DMS 273 (cell line): ENCODE data around the gene MGST2.
"Not testable (repeated sequence)": the region's sequence is repeated elsewhere in the genome, so short reads cannot be mapped to it uniquely, and the experiment has no call there.

ENCODE experiments used
- DNase-seq: peaks from one replicate; lab custom pipeline; 2025; ENCODE audit not compliant: unreplicated experiment; lab: John Stamatoyannopoulos, UW

Gene MGST2

DNA sequence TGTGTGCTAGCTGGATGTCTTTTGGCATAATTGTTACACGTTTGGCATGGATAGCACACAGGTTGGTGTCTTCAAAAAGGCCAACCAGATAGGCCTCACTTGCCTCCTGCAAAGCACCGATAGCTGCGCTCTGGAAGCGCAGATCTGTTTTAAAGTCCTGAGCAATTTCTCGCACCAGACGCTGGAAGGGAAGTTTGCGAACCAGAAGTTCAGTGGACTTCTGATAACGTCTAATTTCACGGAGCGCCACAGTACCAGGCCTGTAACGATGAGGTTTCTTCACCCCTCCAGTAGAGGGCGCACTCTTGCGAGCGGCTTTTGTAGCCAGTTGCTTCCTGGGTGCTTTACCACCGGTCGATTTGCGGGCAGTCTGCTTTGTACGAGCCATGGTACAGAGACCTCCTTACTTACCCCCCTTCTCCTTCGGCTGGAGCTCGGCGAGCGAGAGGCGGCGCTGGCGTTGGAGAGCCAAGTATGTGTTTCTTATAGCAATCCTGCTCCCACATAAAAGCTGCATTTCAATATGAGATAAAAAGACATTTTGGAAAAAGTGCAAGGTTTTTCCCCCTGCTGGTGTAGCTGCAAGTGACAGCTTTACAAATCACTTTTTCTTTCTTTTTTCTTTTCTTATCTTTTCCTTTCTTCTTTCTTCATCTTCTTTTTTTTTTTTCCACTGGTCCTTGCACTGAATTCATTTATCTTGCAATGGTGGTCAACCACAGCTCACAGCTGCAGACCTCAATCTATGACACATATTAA is 32.7 kb downstream of the MGST2 start:
- DNase-seq, result not testable (repeated sequence)

DNA sequence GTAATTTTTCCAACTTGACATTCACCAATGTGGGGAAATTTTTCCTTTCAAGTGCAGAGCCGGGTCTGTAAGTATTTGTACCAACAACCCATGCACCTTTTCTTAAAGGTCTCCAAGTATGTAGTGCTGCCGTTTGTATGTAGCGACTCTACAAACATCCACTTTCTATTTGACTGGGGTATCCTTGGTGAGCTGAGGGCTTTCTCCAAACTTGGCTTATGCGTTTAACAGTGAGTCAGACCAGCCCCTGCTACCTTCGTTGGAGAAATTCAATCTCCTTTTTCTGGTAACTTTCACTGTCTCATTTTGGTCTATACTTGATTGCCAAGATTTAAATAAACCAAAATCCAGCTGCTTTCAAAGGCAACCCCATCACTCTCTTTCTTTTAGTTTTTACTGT is 34.9 kb downstream of the MGST2 start:
- DNase-seq, result no peak

DNA sequence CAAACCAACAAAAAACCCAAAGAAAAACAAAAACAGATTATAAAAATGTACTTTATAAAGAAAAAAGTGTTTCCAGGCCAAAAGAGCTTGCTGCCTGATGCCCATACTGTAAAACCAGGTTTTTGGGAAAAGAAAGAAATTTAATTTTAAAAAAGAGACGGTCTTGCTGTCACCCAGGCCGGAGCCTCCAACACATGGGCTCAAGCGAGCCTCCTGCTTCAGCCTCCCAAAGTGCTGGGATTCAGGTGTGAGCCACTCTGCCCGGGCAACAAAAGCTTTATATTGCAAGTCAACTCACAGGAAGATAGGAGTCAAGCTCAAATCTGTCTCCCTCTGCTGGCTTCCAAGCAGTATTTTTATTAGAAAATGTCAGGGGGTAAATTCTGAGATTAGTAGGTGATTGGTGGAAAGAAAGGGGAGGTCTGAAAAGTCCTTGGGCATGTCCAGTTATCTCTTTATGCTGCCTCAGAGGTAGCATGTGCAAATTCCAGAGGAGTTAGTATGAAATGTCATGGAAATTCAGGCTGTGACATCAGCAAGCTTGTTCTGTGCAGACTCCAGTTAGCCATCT is 39.4 kb downstream of the MGST2 start:
- peak; percentile 21 for DNase-seq

DNA sequence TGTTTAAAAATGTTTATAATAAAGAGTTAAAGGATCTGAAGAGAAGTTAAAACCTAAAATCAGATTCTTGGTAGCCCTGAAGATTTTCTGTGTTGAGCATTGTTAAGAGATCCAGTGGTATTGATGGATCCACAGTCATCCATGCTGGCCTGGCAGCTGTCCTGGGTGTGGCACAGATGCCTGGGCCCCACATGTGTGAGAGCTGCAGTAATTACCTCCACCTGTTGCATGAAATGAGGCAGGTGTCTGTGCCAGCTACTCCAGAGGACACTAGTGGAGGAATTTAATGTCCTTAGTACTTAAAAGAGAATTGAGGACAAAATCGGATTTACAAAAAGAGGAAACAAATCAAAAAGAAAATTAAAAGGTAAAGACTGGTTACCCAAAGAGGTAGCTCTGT is 44.0 kb downstream of the MGST2 start:
- peak; percentile 20 for DNase-seq

DNA sequence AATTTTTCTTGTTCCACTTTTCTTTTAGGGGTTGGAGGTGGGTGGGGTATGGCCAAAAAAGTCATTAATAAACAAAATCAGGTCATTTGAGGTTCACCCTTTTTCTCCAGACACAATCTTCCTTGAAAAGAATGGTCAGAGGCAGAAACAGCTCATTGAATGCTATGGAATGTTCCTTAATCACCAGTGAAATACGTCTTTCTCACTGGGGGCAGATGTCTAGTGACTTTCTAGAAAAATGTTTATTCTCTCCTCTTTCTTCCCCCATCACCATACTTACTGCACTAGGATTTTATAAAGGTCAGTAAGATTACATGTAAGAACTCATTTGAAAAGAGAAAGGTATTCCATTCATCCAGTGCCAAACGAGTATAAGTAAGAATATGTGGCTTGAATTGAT is 44.5 kb downstream of the MGST2 start:
- no peak for DNase-seq

DNA sequence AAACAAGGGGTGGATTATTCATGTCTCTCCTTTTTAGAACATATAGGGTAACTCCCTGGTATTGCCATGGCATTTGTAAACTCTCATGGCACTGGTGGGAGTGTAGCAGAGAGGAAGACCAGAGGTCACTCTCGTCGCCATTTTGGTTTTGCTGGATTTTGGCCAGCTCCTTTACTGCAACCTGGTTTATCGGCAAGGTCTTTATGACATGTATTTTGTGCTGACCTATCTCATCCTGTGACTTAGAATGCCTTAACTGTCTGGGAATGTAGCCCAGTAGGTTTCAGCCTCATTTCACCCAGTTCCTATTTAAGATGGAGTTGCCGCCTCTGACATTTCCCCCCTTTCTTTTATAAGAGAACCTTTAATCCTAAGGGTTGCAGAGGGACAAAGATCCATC is 45.8 kb downstream of the MGST2 start:
- DNase-seq, result no peak

DNA sequence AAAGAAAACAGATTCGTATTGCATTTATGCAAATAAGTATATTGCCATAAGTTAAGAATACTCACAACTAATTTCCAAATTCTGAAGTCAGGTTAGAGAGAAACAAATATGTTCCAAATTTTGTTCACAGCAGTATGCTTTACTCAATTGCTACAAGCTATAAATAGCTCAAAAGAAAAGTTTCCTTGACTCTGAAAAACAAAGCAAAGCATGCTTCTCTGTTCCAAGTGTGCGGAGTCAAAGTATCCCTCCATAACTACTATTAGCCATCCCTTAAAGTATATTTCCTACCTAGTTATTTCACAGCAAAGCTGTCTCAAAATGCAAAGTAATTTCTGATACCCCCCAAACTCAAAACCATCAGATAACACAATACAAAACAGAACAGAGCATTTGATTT is 47.3 kb downstream of the MGST2 start:
- no peak for DNase-seq

DNA sequence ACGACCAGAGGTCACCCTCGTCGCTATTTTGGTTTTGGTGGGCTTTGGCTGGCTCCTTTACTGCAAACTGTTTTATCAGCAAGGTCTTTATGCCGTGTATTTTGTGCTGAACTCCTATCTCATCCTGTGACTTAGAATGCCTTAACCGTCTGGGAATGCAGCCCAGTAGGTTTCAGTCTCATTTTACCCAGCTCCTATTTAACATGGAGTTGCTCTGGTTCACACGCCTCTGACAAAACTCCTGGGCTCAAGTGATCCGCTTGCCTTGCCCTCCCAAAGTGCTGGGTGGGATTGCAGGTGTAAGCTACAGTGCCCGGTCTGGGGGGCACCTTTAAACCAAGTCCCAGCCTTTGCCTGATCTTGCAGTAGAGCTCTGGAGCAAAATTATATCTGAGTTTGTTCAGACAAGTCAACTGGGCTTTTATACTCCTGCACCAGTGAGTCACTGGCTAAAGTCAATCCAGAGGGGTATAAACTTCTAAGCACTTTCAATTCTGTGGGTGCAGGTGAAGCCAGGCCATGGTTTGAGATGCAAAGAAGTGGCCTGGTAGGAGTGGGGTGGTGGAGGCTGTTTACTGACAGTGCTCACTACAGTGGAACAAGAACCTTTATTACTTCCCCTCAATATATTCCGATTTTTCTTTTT is 50.2 kb downstream of the MGST2 start:
- DNase-seq, result no peak

DNA sequence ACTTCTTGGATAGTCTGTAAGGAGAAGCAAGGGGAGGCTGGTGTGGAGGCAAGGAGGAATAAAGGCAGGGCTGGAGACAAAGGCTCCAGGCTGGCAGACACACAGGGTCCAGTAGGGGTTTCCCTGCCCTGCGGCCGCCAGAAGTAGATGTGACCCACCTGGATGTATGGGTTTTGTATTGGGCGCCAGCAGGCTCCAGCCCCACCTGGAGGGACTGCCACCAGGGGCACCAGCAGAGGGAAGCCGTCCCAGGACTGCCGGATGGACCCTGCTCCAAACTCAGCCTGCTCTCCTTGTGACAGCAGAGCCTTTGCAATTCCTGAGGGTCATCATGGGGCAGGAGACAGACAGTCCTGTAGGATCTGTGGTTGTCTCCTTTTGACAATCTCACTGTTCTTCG is 52.7 kb downstream of the MGST2 start:
- DNase-seq, result no peak

DNA sequence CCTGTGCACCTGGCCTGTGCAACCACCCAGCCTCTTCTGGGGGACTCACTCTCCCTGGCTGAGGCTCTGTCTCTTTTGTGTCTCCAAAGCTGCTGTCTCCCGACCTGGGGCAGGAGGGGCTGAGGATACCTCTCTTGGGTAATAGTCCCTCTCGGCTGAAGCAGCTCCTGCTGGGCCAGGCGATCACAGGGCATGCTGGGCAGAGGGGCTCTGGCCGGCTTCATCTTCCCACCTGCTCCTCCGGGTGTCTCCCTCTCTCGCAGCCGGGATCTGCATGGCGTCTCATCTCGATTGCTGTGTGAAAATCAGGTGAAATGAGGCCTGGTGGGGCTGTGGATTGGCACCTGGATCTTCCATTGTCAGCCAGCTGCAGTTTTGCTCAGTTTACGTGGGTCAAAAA is 53.2 kb downstream of the MGST2 start:
- no peak for DNase-seq

DNA sequence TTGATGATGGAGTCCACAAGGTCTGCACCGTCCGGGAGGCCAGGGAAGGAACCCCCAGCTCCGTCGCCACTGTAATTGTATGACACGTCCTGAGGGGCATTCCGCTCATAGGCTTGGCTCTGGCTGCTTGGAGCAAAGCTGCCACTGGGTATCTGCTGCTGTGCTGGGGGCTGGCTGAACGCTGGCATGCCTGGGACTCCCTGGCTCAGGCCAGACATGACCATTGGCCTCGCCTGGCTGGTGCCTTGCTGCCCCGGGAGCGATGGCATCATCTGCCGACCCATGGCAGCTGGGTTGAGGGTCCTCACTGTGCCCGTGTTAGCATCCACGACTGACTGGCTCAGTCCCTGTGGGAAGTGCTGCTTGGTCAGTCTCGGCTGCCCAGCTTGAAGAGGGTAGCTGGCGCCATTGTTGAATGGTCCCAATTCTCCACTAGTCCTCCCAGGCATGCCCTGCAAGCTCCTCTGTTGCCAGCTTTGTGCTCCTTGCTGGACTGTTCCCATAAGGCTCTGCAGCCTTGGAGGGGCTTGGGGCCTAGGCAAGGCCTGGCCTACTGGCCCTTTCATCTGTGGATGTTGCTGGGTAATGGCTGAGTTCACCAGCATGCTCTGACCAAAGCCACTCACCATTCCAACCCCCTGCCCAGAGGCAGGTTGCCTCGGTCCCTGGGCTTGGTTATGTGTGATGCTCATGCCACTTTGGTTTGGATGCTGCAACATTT is 53.9 kb downstream of the MGST2 start:
- no peak for DNase-seq

DNA sequence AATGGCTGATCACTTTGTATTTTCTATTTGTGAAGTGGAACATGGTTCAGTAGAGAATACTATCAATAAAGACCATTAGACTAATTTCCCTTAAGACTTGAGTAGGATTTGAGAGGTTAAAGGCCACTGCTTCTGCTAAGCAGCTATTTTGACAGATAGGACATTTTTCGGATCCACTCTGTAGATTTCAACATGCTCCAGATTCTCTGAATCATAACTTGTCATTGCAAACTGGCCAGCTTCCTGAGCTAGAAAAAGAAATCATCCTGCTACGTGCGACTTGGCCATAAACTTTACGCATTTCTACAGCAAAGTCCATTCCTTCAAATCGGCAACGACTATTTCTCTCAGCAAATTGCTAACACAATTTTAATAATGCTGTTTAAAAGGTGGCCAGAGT is 55.2 kb downstream of the MGST2 start:
- DNase-seq, result no peak

DNA sequence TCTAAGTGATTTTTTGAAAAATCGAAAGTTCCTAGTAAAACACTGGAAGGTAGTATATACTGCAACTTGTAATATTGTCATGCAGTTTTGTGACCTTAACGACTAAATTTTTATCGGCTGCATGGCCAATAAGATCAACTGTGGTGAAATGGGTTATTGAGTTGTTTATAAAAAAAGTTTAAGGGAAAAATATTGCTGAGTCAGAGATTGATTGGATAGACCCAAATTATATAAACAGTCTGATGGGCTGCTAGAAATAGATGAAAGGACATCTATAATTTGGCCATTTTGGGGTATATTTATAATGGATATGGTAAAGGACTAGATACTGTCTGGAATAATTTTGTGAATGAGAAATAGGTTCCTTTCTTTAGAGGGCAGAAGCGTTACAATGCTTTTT is 56.2 kb downstream of the MGST2 start:
- DNase-seq, result no peak

DNA sequence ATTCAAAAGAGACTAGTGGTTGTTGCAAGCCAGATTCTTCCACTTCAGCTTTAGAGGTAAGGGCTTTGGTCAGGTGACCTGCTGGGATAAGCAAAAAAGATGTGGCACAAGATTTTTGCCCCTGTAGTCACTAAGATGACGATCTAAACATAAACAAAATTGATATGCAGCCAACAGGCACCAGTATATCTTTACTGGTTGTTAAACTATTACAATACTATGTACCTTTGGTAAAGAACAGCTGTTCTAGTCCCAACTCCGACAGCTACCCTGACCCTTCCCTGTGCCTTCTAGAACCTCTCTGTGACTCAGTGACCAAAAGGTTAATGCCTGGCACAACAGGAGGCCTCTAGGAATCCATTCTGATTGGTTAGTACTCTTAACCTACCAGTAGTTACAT is 59.6 kb downstream of the MGST2 start:
- no peak for DNase-seq

DNA sequence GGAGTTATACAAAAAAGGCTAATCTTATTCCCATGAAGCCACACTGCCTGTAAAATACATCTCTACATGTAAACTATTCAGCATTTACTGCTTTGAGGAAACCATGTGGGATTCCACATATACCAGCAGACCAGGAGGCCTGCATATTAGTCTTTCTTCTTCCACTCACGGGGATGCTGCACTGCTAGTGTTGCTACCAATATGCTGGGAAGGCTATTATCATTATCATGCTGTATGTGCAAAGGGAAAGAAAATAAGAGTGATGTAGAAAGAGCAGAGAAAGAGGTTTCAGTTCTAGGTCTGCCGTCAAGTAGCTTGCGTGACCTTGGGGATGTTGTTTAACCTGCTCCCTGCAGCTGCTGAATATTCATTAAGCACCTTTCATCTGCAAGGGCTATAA is 61.0 kb downstream of the MGST2 start:
- DNase-seq, result no peak

DNA sequence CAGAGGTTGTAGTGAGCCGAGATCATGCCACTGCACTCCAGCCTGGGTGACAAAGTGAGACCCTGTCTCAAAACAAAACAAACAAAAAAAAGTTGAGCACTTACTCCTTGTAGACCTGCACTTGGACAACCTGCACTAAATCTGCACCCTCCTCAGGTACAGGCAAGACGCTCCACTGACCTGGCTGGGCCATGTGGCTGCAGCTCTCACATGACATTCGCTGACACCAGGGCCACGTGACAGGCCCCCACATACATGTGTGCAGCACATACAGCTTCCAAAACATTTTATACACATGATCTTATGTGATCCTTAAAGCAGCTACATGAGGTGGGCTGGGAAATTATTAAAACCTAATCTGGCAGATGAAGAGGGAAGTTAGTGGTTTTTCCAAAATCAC is 62.5 kb downstream of the MGST2 start:
- DNase-seq, result no peak

DNA sequence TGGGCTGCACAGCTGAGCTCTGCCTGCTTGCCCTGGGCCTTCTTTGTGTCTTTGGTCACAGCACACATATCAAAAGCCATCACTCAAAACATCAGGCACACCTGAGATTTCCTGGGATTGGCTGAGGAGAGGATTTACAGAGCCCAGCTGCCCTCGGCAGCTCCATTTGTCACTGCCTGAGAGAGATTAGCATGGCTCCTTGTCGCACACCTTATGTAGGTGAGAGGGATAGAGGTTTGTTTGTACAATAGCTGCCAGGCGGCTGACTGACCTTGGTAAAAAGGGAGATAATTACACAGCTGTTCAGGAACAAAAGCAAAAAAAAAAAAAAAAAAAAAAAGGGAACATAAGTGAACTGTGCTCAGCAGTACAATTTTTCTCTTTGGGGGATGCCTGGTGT is 63.2 kb downstream of the MGST2 start:
- no peak for DNase-seq

DNA sequence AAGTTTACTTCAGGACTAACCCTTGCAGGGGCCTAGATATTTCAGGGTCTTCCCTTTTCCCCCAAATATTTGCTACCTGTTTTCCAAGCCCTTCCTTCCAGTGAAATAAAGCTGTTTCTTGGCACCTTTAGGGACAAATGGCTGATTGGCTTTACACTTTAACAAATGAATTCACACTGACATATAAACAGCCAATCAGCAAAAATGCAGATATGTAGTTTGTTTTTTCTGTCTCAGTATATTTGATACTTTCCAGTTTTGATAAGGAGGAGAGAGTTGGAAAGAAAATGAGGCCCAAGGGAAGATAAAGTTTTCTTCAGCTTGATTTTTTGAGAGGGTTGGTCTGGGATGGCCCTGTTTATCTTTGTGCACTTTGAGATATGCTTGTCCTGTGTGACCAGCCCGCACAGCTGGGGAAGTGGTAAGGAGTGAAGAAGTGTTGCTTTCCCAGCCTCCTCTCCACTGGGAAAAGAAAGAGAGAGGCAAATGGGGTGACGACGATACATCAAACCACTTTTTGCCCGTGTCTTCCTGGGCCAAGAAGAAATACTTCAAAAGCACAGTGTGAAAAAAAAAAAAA is 67.5 kb downstream of the MGST2 start:
- DNase-seq, result no peak

DNA sequence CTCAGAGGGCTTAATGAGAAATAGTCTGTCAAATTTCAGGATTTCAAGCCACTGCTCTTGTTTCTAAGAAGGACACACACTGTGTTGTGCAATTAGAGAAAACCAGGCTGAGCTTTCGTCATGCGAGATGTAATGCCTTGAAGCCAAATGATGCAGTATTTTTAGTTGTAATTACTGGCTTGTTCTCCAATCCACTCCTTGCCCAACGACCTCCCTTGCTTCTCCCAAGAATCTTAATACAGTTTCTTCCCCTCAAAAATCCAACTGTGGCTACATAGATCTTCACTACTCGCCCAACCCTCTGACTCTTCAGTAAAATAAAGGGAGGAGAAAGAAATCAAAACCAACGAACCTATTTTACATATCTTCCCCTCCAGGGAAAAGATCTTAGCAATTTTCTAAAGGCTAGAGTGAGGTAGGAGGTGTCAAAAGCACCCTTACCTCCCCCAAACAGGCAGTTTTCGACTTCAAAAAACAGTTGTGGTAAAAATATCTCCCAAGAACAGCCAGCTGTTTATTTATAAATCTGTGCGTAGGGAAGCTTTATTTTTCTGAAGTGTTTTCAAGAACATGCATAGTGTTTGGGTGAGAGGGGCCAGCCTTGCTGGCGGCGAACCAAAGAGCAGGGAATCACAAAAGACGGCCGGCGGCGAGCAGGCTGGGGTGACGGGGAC is 68.7 kb downstream of the MGST2 start:
- peak; percentile 30 for DNase-seq

DNA sequence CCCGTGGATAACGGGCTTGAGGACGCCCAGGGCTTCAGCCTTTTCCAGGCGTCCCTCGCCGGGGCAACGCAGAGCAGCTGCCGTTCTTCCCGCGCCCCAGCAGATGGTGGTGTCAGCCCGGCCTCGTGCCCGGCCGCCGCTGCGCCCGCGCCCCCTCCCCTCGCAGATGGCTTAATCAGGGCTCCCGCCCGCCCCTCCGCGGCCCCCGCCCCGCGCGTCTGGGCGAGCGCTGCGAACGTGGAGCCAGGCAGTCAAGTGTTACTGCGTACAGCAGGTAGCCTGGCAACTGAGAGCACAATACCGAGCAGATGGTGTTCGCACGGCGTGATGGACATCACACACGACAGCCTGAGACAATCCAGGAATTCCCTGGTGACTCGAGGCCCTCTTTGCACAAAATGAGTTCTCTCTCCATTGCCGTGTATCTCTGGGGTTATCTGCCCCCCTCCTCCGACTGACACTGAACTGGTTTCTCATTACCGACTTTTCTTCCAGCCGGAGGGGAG is 69.3 kb downstream of the MGST2 start:
- DNase-seq, result peak; percentile 97
